ENCODE results near the gene OTULIN. TPM values are rescaled to one million over a fixed set of nuclear protein-coding genes. Genes with fewer than 3 reads are reported as not detected.

OTULIN gene
- total and polyA plus RNA-seq, 4 donors: 8.6 to 44.4 (median 12.1) TPM

GRCh38 chr5:14627270-14627669 is 37.2 kb upstream of the OTULIN start (continued):
- TF ChIP-seq RAD21 (IDR thresholded peaks at IDR 0.05): no peak
- no peak for TF ChIP-seq EGR1 (IDR thresholded peaks at IDR 0.05; ENCODE audit: low read depth in 2 of 2)
- TF ChIP-seq, protein P1, sequence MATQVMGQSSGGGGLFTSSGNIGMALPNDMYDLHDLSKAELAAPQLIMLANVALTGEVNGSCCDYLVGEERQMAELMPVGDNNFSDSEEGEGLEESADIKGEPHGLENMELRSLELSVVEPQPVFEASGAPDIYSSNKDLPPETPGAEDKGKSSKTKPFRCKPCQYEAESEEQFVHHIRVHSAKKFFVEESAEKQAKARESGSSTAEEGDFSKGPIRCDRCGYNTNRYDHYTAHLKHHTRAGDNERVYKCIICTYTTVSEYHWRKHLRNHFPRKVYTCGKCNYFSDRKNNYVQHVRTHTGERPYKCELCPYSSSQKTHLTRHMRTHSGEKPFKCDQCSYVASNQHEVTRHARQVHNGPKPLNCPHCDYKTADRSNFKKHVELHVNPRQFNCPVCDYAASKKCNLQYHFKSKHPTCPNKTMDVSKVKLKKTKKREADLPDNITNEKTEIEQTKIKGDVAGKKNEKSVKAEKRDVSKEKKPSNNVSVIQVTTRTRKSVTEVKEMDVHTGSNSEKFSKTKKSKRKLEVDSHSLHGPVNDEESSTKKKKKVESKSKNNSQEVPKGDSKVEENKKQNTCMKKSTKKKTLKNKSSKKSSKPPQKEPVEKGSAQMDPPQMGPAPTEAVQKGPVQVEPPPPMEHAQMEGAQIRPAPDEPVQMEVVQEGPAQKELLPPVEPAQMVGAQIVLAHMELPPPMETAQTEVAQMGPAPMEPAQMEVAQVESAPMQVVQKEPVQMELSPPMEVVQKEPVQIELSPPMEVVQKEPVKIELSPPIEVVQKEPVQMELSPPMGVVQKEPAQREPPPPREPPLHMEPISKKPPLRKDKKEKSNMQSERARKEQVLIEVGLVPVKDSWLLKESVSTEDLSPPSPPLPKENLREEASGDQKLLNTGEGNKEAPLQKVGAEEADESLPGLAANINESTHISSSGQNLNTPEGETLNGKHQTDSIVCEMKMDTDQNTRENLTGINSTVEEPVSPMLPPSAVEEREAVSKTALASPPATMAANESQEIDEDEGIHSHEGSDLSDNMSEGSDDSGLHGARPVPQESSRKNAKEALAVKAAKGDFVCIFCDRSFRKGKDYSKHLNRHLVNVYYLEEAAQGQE (IDR thresholded peaks at IDR 0.05): no peak

- Histone ChIP-seq H3K4me3 (ENCODE audit: low read depth in 1 of 3, low read length in 3 of 3) (no peak overlapping the region), H3K27ac (ENCODE audit: low read depth in 1 of 2, low read length in 2 of 2) (no peak overlapping the region), H3K27me3 (ENCODE audit: control insufficient read depth in 4 of 4, insufficient read depth in 4 of 4, low read length in 3 of 4) (no peaks in the 10 kb centered on the region), H3K9ac (ENCODE audit: low read depth in 1 of 2, low read length in 2 of 2) (no peak overlapping the region), H3K36me3 (ENCODE audit: control insufficient read depth in 4 of 4, insufficient read depth in 3 of 4, low read depth in 1 of 4, low read length in 3 of 4) (no peaks in the 10 kb centered on the region), H3K9me3 (ENCODE audit: control insufficient read depth in 4 of 4, low read length in 3 of 4) (no peaks in the 10 kb centered on the region), H3K4me1 (ENCODE audit: control insufficient read depth in 4 of 4, insufficient read depth in 4 of 4, low read length in 3 of 4) (no peaks in the 10 kb centered on the region)
- TF ChIP-seq, protein P1 (IDR thresholded peaks at IDR 0.05): peak; percentile 99
- TF ChIP-seq TAF1 (conservative IDR thresholded peaks at IDR 0.05): no peak
- TF ChIP-seq HNF4A (conservative IDR thresholded peaks at IDR 0.05): no peak
- no peak for TF ChIP-seq FOXA2 (IDR thresholded peaks at IDR 0.05)
- TF ChIP-seq ZBTB33 (IDR thresholded peaks at IDR 0.05): no peak
- WGBS: 9% methylated on average over 3 of the region's 3 CpGs
- DNase-seq (ENCODE audit: low spot score): peak; percentile 49
Measured at GRCh38 chr5:14628346-14628745, 36.2 kb upstream of the OTULIN start.

DNA sequence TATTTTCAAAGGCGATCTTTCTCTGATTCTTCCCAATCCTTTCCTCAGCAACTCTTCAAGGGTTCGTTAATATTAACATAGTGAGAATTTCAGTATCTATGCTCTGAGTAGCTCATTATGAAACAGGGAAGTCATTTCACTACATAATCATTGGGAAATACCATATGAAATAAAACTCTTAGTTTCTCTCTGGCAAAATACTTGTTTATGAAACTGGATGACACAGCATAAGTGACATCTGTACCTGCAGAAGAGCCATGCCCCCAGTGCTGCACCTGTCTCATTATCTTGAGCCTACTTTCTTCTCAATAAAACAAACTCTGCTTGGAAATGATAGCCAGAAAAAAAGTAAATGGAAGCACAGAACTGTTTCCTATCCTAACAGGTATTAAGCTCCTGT is 33.8 kb upstream of the OTULIN start:
- no peaks in the 10 kb centered on the region for H3K4me1 ChIP-seq (ENCODE audit: control insufficient read depth in 4 of 4, insufficient read depth in 4 of 4, low read length in 3 of 4)
- H3K4me3 ChIP-seq (ENCODE audit: low read depth in 1 of 3, low read length in 3 of 3): no peak overlapping the region
- no peak overlapping the region for H3K9ac ChIP-seq (ENCODE audit: low read depth in 1 of 2, low read length in 2 of 2)
- 68% methylated on average over 2 of the region's 2 CpGs for WGBS
- DNase-seq (ENCODE audit: low spot score): no peak
- H3K36me3 ChIP-seq (ENCODE audit: control insufficient read depth in 4 of 4, insufficient read depth in 3 of 4, low read depth in 1 of 4, low read length in 3 of 4): no peaks in the 10 kb centered on the region
- H3K9me3 ChIP-seq (ENCODE audit: control insufficient read depth in 4 of 4, low read length in 3 of 4): no peaks in the 10 kb centered on the region
- H3K27ac ChIP-seq (ENCODE audit: low read depth in 1 of 2, low read length in 2 of 2): no peak overlapping the region
- H3K27me3 ChIP-seq (ENCODE audit: control insufficient read depth in 4 of 4, insufficient read depth in 4 of 4, low read length in 3 of 4): no peaks in the 10 kb centered on the region
- no peak for TF ChIP-seq NR2F2 (IDR thresholded peaks at IDR 0.05)
- no peak for TF ChIP-seq CTCF (IDR thresholded peaks at IDR 0.05; ENCODE audit: low read depth, low read length, missing input control)
- no peak for TF ChIP-seq MAX (IDR thresholded peaks at IDR 0.05)
- no peak for TF ChIP-seq RAD21 (IDR thresholded peaks at IDR 0.05)
- no peak for TF ChIP-seq ZBTB33 (IDR thresholded peaks at IDR 0.05)
- no peak for TF ChIP-seq YY1 (IDR thresholded peaks at IDR 0.05)
- TF ChIP-seq JUND (IDR thresholded peaks at IDR 0.05): no peak
- TF ChIP-seq TAF1 (conservative IDR thresholded peaks at IDR 0.05): no peak
- no peak for TF ChIP-seq EGR1 (IDR thresholded peaks at IDR 0.05; ENCODE audit: low read depth in 2 of 2)
- TF ChIP-seq ATF3 (IDR thresholded peaks at IDR 0.05): no peak

Data from liver (tissue), 9 donors.